Adipocyte (in vitro differentiated cells): ENCODE data around the gene KCNIP4.

ENCODE experiments used
- DNase-seq: peaks from one replicate; pipeline ENCODE4 v3.0.0-alpha.2; 2015; ENCODE audit warnings: low read depth
- H3K27me3 ChIP-seq: replicated peaks from 2 replicates; pipeline ENCODE4 v1.7.0; 2013; ENCODE audit warnings: mild to moderate bottlenecking, low read length, moderate library complexity; ENCODE audit not compliant: control insufficient read depth, insufficient read depth
- H3K36me3 ChIP-seq: 2 replicates; pipeline ENCODE4 v1.7.0; 2013; ENCODE audit warnings: low read length, mild to moderate bottlenecking, moderate library complexity; ENCODE audit not compliant: control insufficient read depth, insufficient read depth, severe bottlenecking
- H3K4me1 ChIP-seq: 2 replicates; pipeline ENCODE4 v1.7.0; 2013; ENCODE audit warnings: mild to moderate bottlenecking, low read length, moderate library complexity; ENCODE audit not compliant: control insufficient read depth, insufficient read depth
- H3K4me3 ChIP-seq: 2 replicates; pipeline ENCODE4 v1.7.0; 2013; ENCODE audit warnings: mild to moderate bottlenecking, low read length, moderate library complexity
- H3K9ac ChIP-seq: 2 replicates; pipeline ENCODE4 v1.7.0; 2013; ENCODE audit warnings: mild to moderate bottlenecking, low read length, moderate library complexity
- H3K9me3 ChIP-seq: 2 replicates; pipeline ENCODE4 v1.7.0; 2013; ENCODE audit warnings: mild to moderate bottlenecking, low read length, moderate library complexity; ENCODE audit not compliant: control insufficient read depth

KCNIP4 gene

DNA sequence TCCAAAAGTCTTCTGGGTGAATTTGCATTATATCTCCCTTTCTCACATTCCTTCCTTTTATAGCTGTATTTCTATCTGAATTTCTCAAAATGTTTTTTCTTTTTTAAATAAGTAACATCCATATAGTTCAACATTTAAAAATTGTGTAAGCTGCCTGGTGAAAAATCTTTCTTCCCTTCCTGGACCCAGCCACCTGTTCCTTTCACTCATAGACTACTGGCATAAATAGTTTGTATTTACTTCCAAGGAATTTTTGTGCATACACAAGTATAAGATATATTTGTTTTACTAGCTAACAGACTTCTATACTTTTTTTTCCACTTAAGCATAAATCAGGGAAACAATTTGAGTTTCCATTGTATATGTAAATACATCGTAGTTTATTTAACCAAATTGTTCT lies 1212.6 kb downstream of the KCNIP4 start:
- H3K4me3 ChIP-seq = no peak overlapping the region
- H3K9ac ChIP-seq = no peak overlapping the region
- H3K4me1 ChIP-seq = no peaks in the 10 kb centered on the region
- peaks cover 55% of the 10 kb centered on the region for H3K36me3 ChIP-seq
- H3K27me3 ChIP-seq = no peaks in the 10 kb centered on the region
- H3K9me3 ChIP-seq = peaks cover 21% of the 10 kb centered on the region
- DNase-seq = no peak

DNA sequence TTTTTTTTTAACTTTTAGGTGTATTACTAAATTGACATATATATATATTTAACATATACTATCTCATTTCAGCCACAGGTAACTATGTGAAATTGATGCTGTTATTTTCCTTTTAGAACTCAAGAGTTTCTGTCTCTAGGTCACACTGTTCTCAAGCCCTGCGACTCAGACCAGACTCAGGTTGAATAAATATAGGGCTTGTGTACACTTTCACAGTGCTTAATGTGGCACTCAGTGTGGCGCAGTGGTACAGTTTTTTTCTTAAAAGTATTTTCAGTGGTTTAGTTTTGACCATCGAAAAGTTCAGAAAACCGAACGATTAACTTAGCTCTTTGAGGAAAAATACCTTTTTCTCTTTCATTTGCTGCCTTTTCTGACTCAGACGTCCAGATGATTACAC lies 1223.7 kb downstream of the KCNIP4 start:
- Histone ChIP-seq H3K36me3 (peaks cover 81% of the 10 kb centered on the region), H3K9ac (no peak overlapping the region), H3K4me1 (no peaks in the 10 kb centered on the region), H3K9me3 (peaks cover 10% of the 10 kb centered on the region), H3K4me3 (no peak overlapping the region), H3K27me3 (no peaks in the 10 kb centered on the region)
- DNase-seq = no peak

DNA sequence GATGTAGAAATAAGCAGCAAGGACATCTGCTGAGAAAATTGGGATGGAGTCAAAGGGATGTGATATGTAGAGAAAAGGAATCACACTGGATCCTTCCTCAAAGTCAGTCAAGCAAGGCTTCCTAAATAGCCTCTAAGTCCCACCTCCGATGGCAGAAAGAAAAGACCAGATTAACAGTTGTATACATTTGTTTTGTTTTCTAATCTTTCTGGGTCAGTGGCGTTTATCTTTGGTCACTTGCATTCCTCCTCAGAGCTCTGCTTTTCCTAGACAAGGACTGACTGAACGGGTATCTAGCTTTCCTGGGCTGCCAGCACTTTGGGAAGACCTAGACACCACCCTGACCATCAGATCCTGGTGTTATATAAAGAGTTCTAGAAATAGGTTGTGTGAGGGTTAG lies 1225.1 kb downstream of the KCNIP4 start:
- DNase-seq = no peak
- no peaks in the 10 kb centered on the region for H3K4me1 ChIP-seq
- H3K9ac ChIP-seq = no peak overlapping the region
- no peaks in the 10 kb centered on the region for H3K27me3 ChIP-seq
- H3K4me3 ChIP-seq = no peak overlapping the region
- peaks cover 69% of the 10 kb centered on the region for H3K36me3 ChIP-seq
- peaks cover 10% of the 10 kb centered on the region for H3K9me3 ChIP-seq

DNA sequence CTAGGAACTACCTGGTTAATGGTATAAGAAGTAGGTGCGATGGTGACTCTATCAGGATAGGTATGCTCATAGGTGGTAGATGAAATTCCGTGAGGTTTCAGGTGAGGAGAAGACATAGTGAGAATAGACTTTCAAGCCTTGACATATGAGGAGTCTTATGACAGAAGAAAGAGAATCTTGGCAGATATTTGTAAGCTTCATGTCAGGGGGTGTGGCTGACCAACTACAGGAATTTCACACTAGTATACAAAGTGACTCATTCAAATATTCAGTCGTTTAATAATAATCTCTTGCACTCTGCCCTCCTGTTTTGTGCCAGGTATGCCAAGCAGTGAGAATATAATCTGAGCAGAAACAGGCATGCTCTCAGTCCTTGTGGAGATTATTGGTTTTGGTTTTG lies 1225.6 kb downstream of the KCNIP4 start:
- H3K27me3 ChIP-seq = no peaks in the 10 kb centered on the region
- no peak overlapping the region for H3K9ac ChIP-seq
- DNase-seq = no peak
- no peaks in the 10 kb centered on the region for H3K4me1 ChIP-seq
- no peak overlapping the region for H3K4me3 ChIP-seq
- peaks cover 10% of the 10 kb centered on the region for H3K9me3 ChIP-seq
- peaks cover 68% of the 10 kb centered on the region for H3K36me3 ChIP-seq

DNA sequence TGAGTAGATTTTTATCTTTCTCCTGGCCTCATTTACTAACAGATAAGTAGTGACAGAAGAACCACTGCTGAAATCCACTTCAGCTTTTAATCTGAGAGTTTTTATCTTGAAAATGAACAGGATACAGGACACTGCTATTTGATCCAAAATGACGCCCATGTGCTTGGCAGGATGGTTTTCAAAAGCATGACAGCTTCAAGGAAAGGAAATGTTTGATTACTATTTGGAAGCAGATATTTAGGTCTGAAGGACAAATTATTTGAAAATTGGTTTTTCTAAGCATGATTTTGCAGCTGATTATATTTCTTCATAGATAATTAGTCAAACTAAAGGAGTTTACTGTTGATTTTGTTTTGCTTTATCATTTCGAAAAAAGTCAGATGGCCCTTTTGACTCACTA lies 1237.2 kb downstream of the KCNIP4 start:
- no peaks in the 10 kb centered on the region for H3K4me1 ChIP-seq
- H3K27me3 ChIP-seq = no peaks in the 10 kb centered on the region
- H3K4me3 ChIP-seq = no peak overlapping the region
- no peak for DNase-seq
- no peak overlapping the region for H3K9ac ChIP-seq
- H3K9me3 ChIP-seq = peaks cover 3% of the 10 kb centered on the region
- peaks cover 56% of the 10 kb centered on the region for H3K36me3 ChIP-seq

DNA sequence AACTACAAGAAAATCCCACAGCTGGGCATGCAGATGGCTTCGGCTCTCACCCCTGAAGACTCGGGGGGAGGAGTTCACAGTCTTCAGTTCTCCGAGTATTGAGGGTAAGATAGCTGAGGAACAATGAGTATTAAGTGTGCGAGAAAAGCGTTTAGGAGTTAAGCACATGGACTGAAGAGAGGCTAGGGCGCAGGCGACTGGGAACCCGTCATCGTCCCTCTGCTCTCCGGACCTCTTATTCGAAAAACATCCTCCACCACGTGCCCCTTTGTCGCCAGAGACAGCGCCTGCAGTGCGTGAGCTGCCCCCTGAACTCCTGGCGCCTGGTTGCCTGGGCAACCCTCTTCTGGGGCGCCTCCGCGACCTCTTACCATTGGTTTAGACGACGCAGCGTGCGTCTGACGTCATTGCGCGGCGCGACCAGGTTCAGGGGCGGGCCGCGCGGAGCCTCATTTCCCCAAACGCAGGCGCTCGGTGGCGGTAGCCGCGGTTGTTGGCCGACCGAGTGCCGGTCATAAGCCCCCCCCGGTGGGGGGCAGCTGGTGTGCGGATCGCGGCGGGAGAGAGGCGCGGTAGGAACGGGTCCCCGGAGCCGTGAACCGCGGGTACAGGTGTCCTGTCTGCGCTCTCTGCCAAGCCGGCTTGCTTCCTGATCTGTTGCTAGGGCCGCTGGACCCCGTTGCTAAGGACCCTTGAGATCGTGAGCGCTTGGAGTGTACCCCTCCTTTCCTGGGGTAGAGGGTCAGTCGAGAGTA lies 1248.4 kb downstream of the KCNIP4 start, which contains the start of gene PACRGL:
Gene PACRGL, plus strand, starts transcription at position 452 of the 755 bp plus-strand sequence. CDS start 4,024 bp downstream, outside the sequence.
- peak; percentile 98 for DNase-seq
- Histone ChIP-seq H3K4me3 (peak within 1 kb of the TSS; percentile 98), H3K4me1 (peaks cover 23% of the 10 kb centered on the region), H3K9me3 (no peaks in the 10 kb centered on the region), H3K27me3 (no peaks in the 10 kb centered on the region), H3K9ac (peak within 1 kb of the TSS; percentile 94), H3K36me3 (peaks cover 11% of the 10 kb centered on the region)

DNA sequence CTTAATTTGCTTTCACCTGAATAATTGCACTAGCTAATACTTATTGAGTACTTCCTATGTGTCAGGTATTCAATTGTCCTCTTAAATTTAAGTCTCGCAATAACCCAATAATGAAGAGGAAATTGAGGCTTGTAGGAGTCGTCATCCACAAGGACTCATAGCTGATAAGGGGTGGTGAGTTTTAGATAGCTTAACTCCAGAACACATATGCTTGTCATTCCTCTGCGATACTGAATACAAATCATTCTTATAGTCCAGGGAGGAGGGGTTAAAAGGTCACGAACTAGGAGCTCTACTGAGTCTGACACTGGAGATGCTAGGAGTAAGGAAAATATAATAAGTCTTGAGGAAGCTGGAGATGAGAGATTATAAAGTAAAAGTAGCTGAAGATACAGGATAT lies 1249.8 kb downstream of the KCNIP4 start:
- no peak overlapping the region for H3K4me3 ChIP-seq
- no peak for DNase-seq
- no peaks in the 10 kb centered on the region for H3K9me3 ChIP-seq
- no peaks in the 10 kb centered on the region for H3K36me3 ChIP-seq
- no peaks in the 10 kb centered on the region for H3K27me3 ChIP-seq
- no peak overlapping the region for H3K9ac ChIP-seq
- H3K4me1 ChIP-seq = peaks cover 23% of the 10 kb centered on the region

DNA sequence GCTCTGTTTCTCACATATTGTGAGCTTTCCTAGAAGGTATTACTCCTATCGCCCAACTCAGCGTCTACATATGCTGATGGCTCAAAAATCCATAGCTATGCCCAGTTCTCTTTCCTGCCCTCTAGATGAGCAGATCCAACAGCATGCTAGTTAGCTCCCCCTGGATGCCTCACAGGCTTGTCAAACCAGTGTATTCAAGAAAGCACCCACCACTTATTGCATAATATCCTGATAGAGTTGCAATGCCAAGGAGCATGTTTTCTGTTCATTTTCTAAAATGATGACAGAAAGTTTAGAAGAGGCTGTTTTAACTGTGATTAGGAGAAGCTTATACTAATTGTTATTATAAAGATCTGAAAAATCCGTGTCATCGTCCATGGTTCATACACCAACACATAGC lies 1250.2 kb downstream of the KCNIP4 start:
- H3K27me3 ChIP-seq = no peaks in the 10 kb centered on the region
- H3K36me3 ChIP-seq = no peaks in the 10 kb centered on the region
- H3K4me3 ChIP-seq = no peak overlapping the region
- DNase-seq = peak; percentile 36
- H3K4me1 ChIP-seq = peaks cover 23% of the 10 kb centered on the region
- no peak overlapping the region for H3K9ac ChIP-seq
- H3K9me3 ChIP-seq = no peaks in the 10 kb centered on the region

DNA sequence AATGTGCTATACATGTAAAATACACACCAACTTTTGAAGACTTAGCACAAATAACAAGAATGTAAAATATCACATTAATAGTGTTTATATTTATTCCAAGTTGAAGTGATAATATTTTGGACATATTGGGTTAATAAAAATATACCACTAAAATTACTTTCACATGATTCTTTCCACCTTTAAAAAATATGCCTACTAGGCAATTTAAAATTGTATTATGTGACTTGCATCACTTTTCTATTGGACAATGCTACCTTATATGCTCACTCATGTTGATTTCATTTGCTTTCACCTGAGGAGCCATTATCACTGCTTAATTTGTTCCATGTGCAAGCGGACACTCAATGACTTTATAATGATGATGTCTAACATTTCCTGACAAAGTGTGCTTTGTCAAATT lies 1251.8 kb downstream of the KCNIP4 start:
- no peak for DNase-seq
- Histone ChIP-seq H3K9me3 (no peaks in the 10 kb centered on the region), H3K9ac (no peak overlapping the region), H3K27me3 (no peaks in the 10 kb centered on the region), H3K4me1 (peaks cover 22% of the 10 kb centered on the region), H3K36me3 (no peaks in the 10 kb centered on the region), H3K4me3 (no peak overlapping the region)

DNA sequence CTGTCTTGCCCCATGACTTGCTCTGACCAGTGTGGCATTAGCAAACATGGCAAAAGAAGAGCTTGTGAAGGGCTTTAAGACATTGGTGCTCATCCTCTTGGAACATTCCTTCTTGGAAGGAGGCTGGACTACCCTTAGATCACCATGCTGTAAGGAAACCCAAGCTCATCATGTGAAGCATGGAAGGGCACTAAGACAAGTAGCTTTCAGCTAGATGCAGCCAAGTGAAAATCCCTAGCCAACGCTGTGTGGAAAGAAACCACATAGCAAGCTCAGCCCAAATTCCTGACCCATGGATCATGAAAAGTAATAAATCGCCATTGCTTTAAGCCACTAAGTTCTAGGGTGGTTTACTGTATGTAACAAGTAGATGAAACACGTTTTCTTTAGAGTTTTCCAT lies 1260.7 kb downstream of the KCNIP4 start:
- Histone ChIP-seq H3K36me3 (no peaks in the 10 kb centered on the region), H3K4me3 (no peak overlapping the region), H3K9me3 (no peaks in the 10 kb centered on the region), H3K27me3 (no peaks in the 10 kb centered on the region), H3K4me1 (peaks cover 10% of the 10 kb centered on the region), H3K9ac (no peak overlapping the region)
- peak; percentile 35 for DNase-seq

DNA sequence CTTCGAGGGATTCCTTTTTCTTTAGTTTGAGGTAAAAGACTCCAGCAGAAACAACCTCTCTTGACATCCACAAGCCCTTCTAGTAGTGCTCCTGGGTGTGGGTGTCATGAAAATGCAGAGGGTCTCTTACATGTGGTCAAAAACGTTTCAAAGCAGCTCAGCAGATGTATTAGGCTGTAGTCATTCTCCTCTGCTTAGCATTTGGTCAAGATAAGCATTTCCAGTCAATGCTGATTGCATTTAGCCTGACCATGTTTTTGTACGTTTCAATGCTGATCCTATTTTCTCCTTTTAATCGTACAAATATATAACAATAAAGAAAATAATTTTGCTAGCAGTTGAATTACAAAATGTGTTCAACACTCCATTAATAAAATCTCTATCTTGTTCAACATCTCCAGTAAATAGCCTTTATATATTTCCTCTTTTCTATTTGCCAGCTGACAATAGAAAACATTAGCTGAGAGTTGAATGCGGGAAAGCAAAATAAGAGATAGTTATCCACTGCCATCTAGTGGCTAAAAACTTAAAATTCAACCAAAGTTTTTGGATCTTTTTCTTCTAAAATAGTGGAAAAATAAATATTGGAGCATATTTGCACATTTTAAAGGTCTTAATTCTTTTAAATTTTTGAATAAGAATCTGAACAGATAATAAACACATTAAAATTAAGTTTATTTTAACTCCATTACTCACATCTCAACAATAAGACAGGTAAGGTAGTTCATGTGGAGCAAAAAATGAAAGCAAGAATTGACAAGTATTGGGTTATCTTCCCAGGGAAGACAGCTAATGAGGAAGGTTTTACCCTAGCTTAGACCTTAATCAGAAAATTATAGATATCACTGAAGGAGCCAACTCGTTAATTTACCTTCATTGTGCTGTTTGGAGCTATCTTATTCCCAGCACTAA lies 1263.5 kb downstream of the KCNIP4 start:
- Histone ChIP-seq H3K4me3 (no peak overlapping the region), H3K9me3 (no peaks in the 10 kb centered on the region), H3K9ac (no peak overlapping the region), H3K4me1 (peaks cover 23% of the 10 kb centered on the region), H3K36me3 (no peaks in the 10 kb centered on the region), H3K27me3 (no peaks in the 10 kb centered on the region)
- peak; percentile 76 for DNase-seq
